ENCODE measurements around the gene TMPRSS13. TPM values are rescaled to one million over a fixed set of nuclear protein-coding genes. Genes with fewer than 3 reads are reported as not detected.

The TMPRSS13 gene
- total and polyA plus RNA-seq, 4 experiments from 2014 or later, result 0.45 to 4.0 (median 2.3) TPM

GRCh38 chr11:117936973-117937372 lies 7.8 kb upstream of the TMPRSS13 start:
- peaks cover 4% of the 10 kb centered on the region for H3K4me1 ChIP-seq (ENCODE audit: insufficient read depth, low read length)
- H3K36me3 ChIP-seq (ENCODE audit: insufficient read depth, low read length), result no peaks in the 10 kb centered on the region
- ChIA-PET POLR2A (ENCODE audit: partially characterized antibody) (interaction anchor here (1.3 kb wide), 1 partner anchor 60 kb away, joined by 4 read pairs; no protein-coding TSS in a partner anchor), CTCF (ENCODE audit: partially characterized antibody) (interaction anchor here (0.6 to 2.9 kb wide), 6 partner anchors 10 to 1420 kb away, joined by 3 to 19 read pairs (median 4); no protein-coding TSS in a partner anchor)
- no peak overlapping the region for H3K4me3 Mint-ChIP-seq
- H3K27me3 ChIP-seq (ENCODE audit: insufficient read depth, low read length), result no peaks in the 10 kb centered on the region
- H3K9me3 ChIP-seq (ENCODE audit: control insufficient read depth in 1 of 2, low read length in 2 of 2), result no peaks in the 10 kb centered on the region
- H3K36me3 Mint-ChIP-seq, result peaks cover 0 to under 1% of the 10 kb centered on the region in 2 donors
- no peaks in the 10 kb centered on the region for H3K9me3 Mint-ChIP-seq
- peaks cover 5 to 18% (median 15%) of the 10 kb centered on the region in 4 donors for H3K4me1 Mint-ChIP-seq
- no peak overlapping the region for H3K4me3 ChIP-seq (ENCODE audit: low read length in 2 of 2)
- H3K27me3 Mint-ChIP-seq, result no peaks in the 10 kb centered on the region
- peak overlapping the region in 1 of 7 donors; percentile 6 for H3K27ac Mint-ChIP-seq
- no peak for DNase-seq
- H3K27ac ChIP-seq (ENCODE audit: low read depth, low read length), result no peak overlapping the region
- intact Hi-C loops (cut with micrococcal nuclease), result no loop called here

- no peak overlapping the region for H3K4me3 ChIP-seq (ENCODE audit: low read length in 2 of 2)
- H3K27me3 ChIP-seq (ENCODE audit: insufficient read depth, low read length), result no peaks in the 10 kb centered on the region
- no peaks in the 10 kb centered on the region for H3K36me3 ChIP-seq (ENCODE audit: insufficient read depth, low read length)
- H3K9me3 ChIP-seq (ENCODE audit: control insufficient read depth in 1 of 2, low read length in 2 of 2), result no peaks in the 10 kb centered on the region
- Mint-ChIP-seq H3K36me3 (no peaks in the 10 kb centered on the region), H3K4me1 (peaks cover 20 to 41% (median 36%) of the 10 kb centered on the region in 4 donors), H3K4me3 (no peak overlapping the region), H3K27me3 (no peaks in the 10 kb centered on the region), H3K9me3 (no peaks in the 10 kb centered on the region), H3K27ac (peak overlapping the region in 2 of 7 donors; percentile 71 to 76)
- DNase-seq, result peak in 1 of 5 donors; percentile 12
- peaks cover 27% of the 10 kb centered on the region for H3K4me1 ChIP-seq (ENCODE audit: insufficient read depth, low read length)
- POLR2A ChIA-PET (ENCODE audit: partially characterized antibody), result no interaction called here
- intact Hi-C loops (cut with micrococcal nuclease), result no loop called here
- H3K27ac ChIP-seq (ENCODE audit: low read depth, low read length), result no peak overlapping the region
- CTCF ChIA-PET (ENCODE audit: partially characterized antibody), result interaction anchor here (2.9 kb wide), 1 partner anchor 12 kb away, joined by 19 read pairs; no protein-coding TSS in a partner anchor
Observed at GRCh38 chr11:117934526-117935307, 5.5 kb upstream of the TMPRSS13 start.

GRCh38 chr11:117933930-117934329 lies 4.7 kb upstream of the TMPRSS13 start:
- Mint-ChIP-seq H3K4me3 (no peak overlapping the region), H3K27me3 (no peaks in the 10 kb centered on the region), H3K36me3 (no peaks in the 10 kb centered on the region), H3K27ac (peak overlapping the region in 2 of 7 donors; percentile 49 to 51), H3K4me1 (peaks cover 21 to 45% (median 39%) of the 10 kb centered on the region in 4 donors), H3K9me3 (no peaks in the 10 kb centered on the region)
- Histone ChIP-seq H3K4me1 (ENCODE audit: insufficient read depth, low read length) (peaks cover 35% of the 10 kb centered on the region), H3K27ac (ENCODE audit: low read depth, low read length) (no peak overlapping the region), H3K27me3 (ENCODE audit: insufficient read depth, low read length) (no peaks in the 10 kb centered on the region), H3K4me3 (ENCODE audit: low read length in 2 of 2) (no peak overlapping the region), H3K9me3 (ENCODE audit: control insufficient read depth in 1 of 2, low read length in 2 of 2) (no peaks in the 10 kb centered on the region), H3K36me3 (ENCODE audit: insufficient read depth, low read length) (no peaks in the 10 kb centered on the region)
- no peak for DNase-seq
- CTCF ChIA-PET (ENCODE audit: partially characterized antibody), result no interaction called here
- POLR2A ChIA-PET (ENCODE audit: partially characterized antibody), result no interaction called here
- intact Hi-C loops (cut with micrococcal nuclease), result no loop called here

- H3K27me3 ChIP-seq (ENCODE audit: insufficient read depth, low read length), result no peaks in the 10 kb centered on the region
- CTCF ChIA-PET (ENCODE audit: partially characterized antibody), result interaction anchor here (1.6 to 3.6 kb wide), 2 partner anchors 14 to 126 kb away, joined by 6 to 19 read pairs; no protein-coding TSS in a partner anchor
- H3K4me1 Mint-ChIP-seq, result peaks cover 22 to 50% (median 43%) of the 10 kb centered on the region in 4 donors
- no peaks in the 10 kb centered on the region for H3K36me3 Mint-ChIP-seq
- POLR2A ChIA-PET (ENCODE audit: partially characterized antibody), result no interaction called here
- peak overlapping the region in 4 of 7 donors; percentile 1 to 51 (median 30) for H3K27ac Mint-ChIP-seq
- peaks cover 39% of the 10 kb centered on the region for H3K4me1 ChIP-seq (ENCODE audit: insufficient read depth, low read length)
- intact Hi-C loops (cut with micrococcal nuclease), result no loop called here
- no peaks in the 10 kb centered on the region for H3K36me3 ChIP-seq (ENCODE audit: insufficient read depth, low read length)
- H3K27me3 Mint-ChIP-seq, result no peaks in the 10 kb centered on the region
- no peak for DNase-seq
- H3K9me3 Mint-ChIP-seq, result no peaks in the 10 kb centered on the region
- no peak overlapping the region for H3K4me3 ChIP-seq (ENCODE audit: low read length in 2 of 2)
- H3K27ac ChIP-seq (ENCODE audit: low read depth, low read length), result no peak overlapping the region
- no peaks in the 10 kb centered on the region for H3K9me3 ChIP-seq (ENCODE audit: control insufficient read depth in 1 of 2, low read length in 2 of 2)
- H3K4me3 Mint-ChIP-seq, result no peak overlapping the region
Observed at GRCh38 chr11:117933475-117933874, 4.3 kb upstream of the TMPRSS13 start.

GRCh38 chr11:117932947-117933346 lies 3.7 kb upstream of the TMPRSS13 start:
- no peaks in the 10 kb centered on the region for H3K36me3 ChIP-seq (ENCODE audit: insufficient read depth, low read length)
- H3K4me3 Mint-ChIP-seq, result no peak overlapping the region
- H3K9me3 Mint-ChIP-seq, result no peaks in the 10 kb centered on the region
- H3K9me3 ChIP-seq (ENCODE audit: control insufficient read depth in 1 of 2, low read length in 2 of 2), result no peaks in the 10 kb centered on the region
- ChIA-PET POLR2A (ENCODE audit: partially characterized antibody) (no interaction called here), CTCF (ENCODE audit: partially characterized antibody) (interaction anchor here (1.6 to 3.6 kb wide), 2 partner anchors 14 to 125 kb away, joined by 6 to 19 read pairs; no protein-coding TSS in a partner anchor)
- peaks cover 42% of the 10 kb centered on the region for H3K4me1 ChIP-seq (ENCODE audit: insufficient read depth, low read length)
- H3K27me3 ChIP-seq (ENCODE audit: insufficient read depth, low read length), result no peaks in the 10 kb centered on the region
- no peak overlapping the region for H3K27ac ChIP-seq (ENCODE audit: low read depth, low read length)
- peaks cover 25 to 55% (median 47%) of the 10 kb centered on the region in 4 donors for H3K4me1 Mint-ChIP-seq
- intact Hi-C loops (cut with micrococcal nuclease), result no loop called here
- H3K27ac Mint-ChIP-seq, result peak overlapping the region in 3 of 7 donors; percentile 1 to 63 (median 51)
- no peak overlapping the region for H3K4me3 ChIP-seq (ENCODE audit: low read length in 2 of 2)
- no peaks in the 10 kb centered on the region for H3K27me3 Mint-ChIP-seq
- no peaks in the 10 kb centered on the region for H3K36me3 Mint-ChIP-seq
- no peak for DNase-seq

- Histone ChIP-seq H3K4me3 (ENCODE audit: low read length in 2 of 2) (no peak overlapping the region), H3K27me3 (ENCODE audit: insufficient read depth, low read length) (no peaks in the 10 kb centered on the region), H3K4me1 (ENCODE audit: insufficient read depth, low read length) (peaks cover 42% of the 10 kb centered on the region), H3K36me3 (ENCODE audit: insufficient read depth, low read length) (no peaks in the 10 kb centered on the region), H3K27ac (ENCODE audit: low read depth, low read length) (no peak overlapping the region), H3K9me3 (ENCODE audit: control insufficient read depth in 1 of 2, low read length in 2 of 2) (no peaks in the 10 kb centered on the region)
- DNase-seq, result peak in 1 of 5 donors; percentile 9
- Mint-ChIP-seq H3K4me1 (peaks cover 25 to 56% (median 47%) of the 10 kb centered on the region in 4 donors), H3K4me3 (peak overlapping the region in 2 of 8 donors; percentile 24 to 59), H3K27ac (peak overlapping the region in 5 of 7 donors; percentile 55 to 78 (median 65)), H3K27me3 (no peaks in the 10 kb centered on the region), H3K9me3 (no peaks in the 10 kb centered on the region), H3K36me3 (no peaks in the 10 kb centered on the region)
- intact Hi-C loops (cut with micrococcal nuclease), result no loop called here
- ChIA-PET POLR2A (ENCODE audit: partially characterized antibody) (interaction anchor here (0.7 to 1.6 kb wide), 2 partner anchors 65 to 119 kb away, joined by 3 to 8 read pairs; no protein-coding TSS in a partner anchor), CTCF (ENCODE audit: partially characterized antibody) (interaction anchor here (0.8 to 3.6 kb wide), 6 partner anchors 11 to 125 kb away, joined by 3 to 21 read pairs (median 5); no protein-coding TSS in a partner anchor)
Observed at GRCh38 chr11:117932426-117932825, 3.2 kb upstream of the TMPRSS13 start.

GRCh38 chr11:117931971-117932370 lies 2.8 kb upstream of the TMPRSS13 start:
- H3K27me3 Mint-ChIP-seq, result no peaks in the 10 kb centered on the region
- peaks cover 25 to 56% (median 47%) of the 10 kb centered on the region in 4 donors for H3K4me1 Mint-ChIP-seq
- no peak overlapping the region for H3K27ac ChIP-seq (ENCODE audit: low read depth, low read length)
- no peaks in the 10 kb centered on the region for H3K9me3 ChIP-seq (ENCODE audit: control insufficient read depth in 1 of 2, low read length in 2 of 2)
- H3K4me1 ChIP-seq (ENCODE audit: insufficient read depth, low read length), result peaks cover 42% of the 10 kb centered on the region
- H3K36me3 Mint-ChIP-seq, result no peaks in the 10 kb centered on the region
- intact Hi-C loops (cut with micrococcal nuclease), result no loop called here
- peaks cover 4% of the 10 kb centered on the region for H3K27me3 ChIP-seq (ENCODE audit: insufficient read depth, low read length)
- CTCF ChIA-PET (ENCODE audit: partially characterized antibody), result interaction anchor here (0.7 to 3.6 kb wide), 7 partner anchors 11 to 124 kb away, joined by 3 to 21 read pairs (median 4); no protein-coding TSS in a partner anchor
- peak overlapping the region in 4 of 8 donors; percentile 15 to 59 (median 29) for H3K4me3 Mint-ChIP-seq
- POLR2A ChIA-PET (ENCODE audit: partially characterized antibody), result interaction anchor here (0.7 to 1.6 kb wide), 3 partner anchors 19 to 120 kb away, joined by 3 to 8 read pairs (median 6); no protein-coding TSS in a partner anchor
- H3K4me3 ChIP-seq (ENCODE audit: low read length in 2 of 2), result no peak overlapping the region
- peak overlapping the region in 5 of 7 donors; percentile 9 to 70 (median 65) for H3K27ac Mint-ChIP-seq
- peak in 3 of 5 donors; percentile 19 to 29 (median 26) for DNase-seq
- no peaks in the 10 kb centered on the region for H3K9me3 Mint-ChIP-seq
- H3K36me3 ChIP-seq (ENCODE audit: insufficient read depth, low read length), result no peaks in the 10 kb centered on the region

All from CD4-positive, alpha-beta memory T cell (primary cell).